ENCODE data around the gene ARFGEF2.

- TF ChIP-seq POLR2A (IDR thresholded peaks at IDR 0.05) (no peak), CTCF (IDR thresholded peaks at IDR 0.05) (no peak)
Observed at GRCh38 chr20:48893374-48893773, 28.1 kb upstream of the ARFGEF2 start.
